ENCODE data around the gene GPR160. TPM values are rescaled to one million over a fixed set of nuclear protein-coding genes. Genes with fewer than 3 reads are reported as not detected.
"Not testable (repeated sequence)": the region's sequence is repeated elsewhere in the genome, so short reads cannot be mapped to it uniquely, and the experiment has no call there.

The GPR160 gene
- total and polyA plus RNA-seq, 2 donors: 5.1 to 7.7 TPM

DNA sequence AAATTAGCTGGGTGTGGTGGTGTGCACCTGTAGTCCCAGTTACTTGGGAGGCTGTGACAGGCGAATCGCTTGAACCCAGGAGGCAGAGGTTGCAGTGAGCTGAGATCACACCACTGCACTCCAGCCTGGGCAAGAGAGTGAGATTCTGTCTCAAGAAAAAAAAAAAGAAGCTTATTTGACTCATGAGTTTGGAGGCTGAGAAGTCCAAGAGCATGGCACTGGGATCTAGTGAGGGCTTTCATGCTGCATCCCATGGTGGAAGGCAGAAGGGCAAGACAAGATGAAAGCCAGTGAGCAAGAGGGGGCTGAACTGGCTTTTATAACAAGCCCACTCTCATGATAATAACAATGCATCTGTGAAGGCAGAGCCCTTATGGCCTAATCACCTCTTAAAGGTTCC, 37.7 kb upstream of the GPR160 start:
- Histone ChIP-seq H3K4me3 (ENCODE audit: low read length in 2 of 2) (no peak overlapping the region), H3K9me3 (ENCODE audit: control insufficient read depth in 2 of 2, insufficient read depth in 1 of 2, low read length in 1 of 2) (peaks cover 0 to 4% of the 10 kb centered on the region in 2 donors), H3K27me3 (ENCODE audit: control insufficient read depth in 2 of 2, insufficient read depth in 1 of 2, low read length in 1 of 2) (no peaks in the 10 kb centered on the region), H3K36me3 (ENCODE audit: control insufficient read depth in 2 of 2, insufficient read depth in 2 of 2, low read length in 1 of 2) (peaks cover 0 to 23% of the 10 kb centered on the region in 2 donors), H3K27ac (ENCODE audit: low read depth in 1 of 2, low read length in 1 of 2) (no peak overlapping the region), H3K4me1 (ENCODE audit: control insufficient read depth in 2 of 2, insufficient read depth in 2 of 2, low read length in 2 of 2) (peaks cover 0 to 3% of the 10 kb centered on the region in 2 donors)
- 97% methylated on average over 2 of the region's 2 CpGs for WGBS
- DNase-seq (ENCODE audit: low read depth in 6 of 9, low spot score in 9 of 9): no peak

GRCh38 chr3:170002231-170002630, 35.6 kb upstream of the GPR160 start:
- H3K36me3 ChIP-seq (ENCODE audit: control insufficient read depth in 2 of 2, insufficient read depth in 2 of 2, low read length in 1 of 2): peaks cover 0 to 8% of the 10 kb centered on the region in 2 donors
- H3K27ac ChIP-seq (ENCODE audit: low read depth in 1 of 2, low read length in 1 of 2): no peak overlapping the region
- H3K9me3 ChIP-seq (ENCODE audit: control insufficient read depth in 2 of 2, insufficient read depth in 1 of 2, low read length in 1 of 2): peaks cover 0 to 4% of the 10 kb centered on the region in 2 donors
- H3K4me3 ChIP-seq (ENCODE audit: low read length in 2 of 2): no peak overlapping the region
- DNase-seq (ENCODE audit: low read depth in 6 of 9, low spot score in 9 of 9): no peak
- H3K27me3 ChIP-seq (ENCODE audit: control insufficient read depth in 2 of 2, insufficient read depth in 1 of 2, low read length in 1 of 2): no peaks in the 10 kb centered on the region
- peaks cover 4 to 9% of the 10 kb centered on the region in 2 donors for H3K4me1 ChIP-seq (ENCODE audit: control insufficient read depth in 2 of 2, insufficient read depth in 2 of 2, low read length in 2 of 2)
- 93% methylated on average over 10 of the region's 10 CpGs for WGBS

GRCh38 chr3:170002879-170003278, 34.9 kb upstream of the GPR160 start:
- Histone ChIP-seq H3K4me3 (ENCODE audit: low read length in 2 of 2) (no peak overlapping the region), H3K27me3 (ENCODE audit: control insufficient read depth in 2 of 2, insufficient read depth in 1 of 2, low read length in 1 of 2) (no peaks in the 10 kb centered on the region), H3K27ac (ENCODE audit: low read depth in 1 of 2, low read length in 1 of 2) (peak overlapping the region in 1 of 2 donors; percentile 32), H3K36me3 (ENCODE audit: control insufficient read depth in 2 of 2, insufficient read depth in 2 of 2, low read length in 1 of 2) (peaks cover 0 to 8% of the 10 kb centered on the region in 2 donors), H3K4me1 (ENCODE audit: control insufficient read depth in 2 of 2, insufficient read depth in 2 of 2, low read length in 2 of 2) (peaks cover 5 to 14% of the 10 kb centered on the region in 2 donors), H3K9me3 (ENCODE audit: control insufficient read depth in 2 of 2, insufficient read depth in 1 of 2, low read length in 1 of 2) (peaks cover 0 to 4% of the 10 kb centered on the region in 2 donors)
- 10% methylated on average over 1 of the region's 1 CpG for WGBS
- DNase-seq (ENCODE audit: low read depth in 6 of 9, low spot score in 9 of 9): peak in 4 of 9 donors; percentile 19 to 51 (median 30)

DNA sequence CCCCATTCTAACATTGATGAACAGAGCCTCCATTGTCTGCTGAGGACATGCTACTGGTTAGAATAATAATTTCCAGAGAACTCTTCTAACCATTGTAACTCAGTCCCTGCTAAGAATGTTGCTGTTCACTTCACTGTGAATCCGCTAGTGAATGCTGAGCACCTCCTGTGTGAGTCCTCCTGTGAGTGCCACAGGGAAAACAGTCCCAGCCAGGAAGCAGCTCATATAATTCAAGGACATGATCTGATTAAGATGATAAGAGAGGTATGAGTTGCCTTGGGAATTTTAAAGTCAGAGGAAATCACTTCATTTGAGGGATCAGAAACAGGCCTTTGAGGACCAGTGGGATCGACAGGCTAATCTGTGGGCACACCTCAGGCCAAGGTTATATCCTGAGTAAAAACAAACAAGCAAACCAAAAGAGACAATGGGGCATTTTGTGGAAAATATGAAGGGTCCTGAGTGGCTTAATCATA, 33.9 kb upstream of the GPR160 start:
- Histone ChIP-seq H3K9me3 (ENCODE audit: control insufficient read depth in 2 of 2, insufficient read depth in 1 of 2, low read length in 1 of 2) (peaks cover 0 to 4% of the 10 kb centered on the region in 2 donors), H3K27me3 (ENCODE audit: control insufficient read depth in 2 of 2, insufficient read depth in 1 of 2, low read length in 1 of 2) (no peaks in the 10 kb centered on the region), H3K27ac (ENCODE audit: low read depth in 1 of 2, low read length in 1 of 2) (no peak overlapping the region), H3K4me3 (ENCODE audit: low read length in 2 of 2) (no peak overlapping the region), H3K4me1 (ENCODE audit: control insufficient read depth in 2 of 2, insufficient read depth in 2 of 2, low read length in 2 of 2) (peaks cover 5 to 14% of the 10 kb centered on the region in 2 donors), H3K36me3 (ENCODE audit: control insufficient read depth in 2 of 2, insufficient read depth in 2 of 2, low read length in 1 of 2) (peaks cover 0 to 7% of the 10 kb centered on the region in 2 donors)
- WGBS: 97% methylated on average over 2 of the region's 2 CpGs
- DNase-seq (ENCODE audit: low read depth in 6 of 9, low spot score in 9 of 9): no peak

DNA sequence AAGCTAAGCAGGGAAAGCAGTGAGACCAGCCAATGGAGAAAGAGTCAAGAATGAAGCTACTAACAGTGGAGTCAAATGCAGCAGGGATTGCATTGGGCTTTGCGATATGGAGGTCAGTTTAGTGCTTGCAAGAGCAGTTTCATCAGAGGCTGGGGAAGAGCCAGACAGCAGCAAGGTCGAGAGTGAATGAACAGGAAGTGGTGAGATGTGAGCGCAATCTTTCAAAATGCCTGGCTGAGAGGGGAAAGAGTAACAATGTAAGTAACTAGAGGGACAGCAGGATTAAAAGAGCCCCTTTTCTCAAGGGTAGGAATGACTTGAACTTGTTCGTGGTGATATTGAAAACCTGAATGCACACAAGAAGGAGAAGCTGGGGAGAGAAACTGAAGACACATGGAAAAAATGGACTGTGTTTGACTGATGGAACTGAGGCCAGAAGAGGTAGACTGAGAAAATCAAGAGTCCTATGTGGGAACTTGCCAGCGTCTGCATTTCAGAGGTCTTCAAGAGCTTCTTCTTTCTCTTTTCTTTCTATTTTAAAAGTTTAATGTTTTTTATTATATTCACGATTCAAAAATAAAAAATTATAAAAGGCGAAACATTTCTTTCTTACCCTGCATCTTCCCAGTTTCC, 30.6 kb upstream of the GPR160 start:
- Histone ChIP-seq H3K9me3 (ENCODE audit: control insufficient read depth in 2 of 2, insufficient read depth in 1 of 2, low read length in 1 of 2) (no peaks in the 10 kb centered on the region), H3K4me3 (ENCODE audit: low read length in 2 of 2) (no peak overlapping the region), H3K4me1 (ENCODE audit: control insufficient read depth in 2 of 2, insufficient read depth in 2 of 2, low read length in 2 of 2) (peaks cover 5 to 14% of the 10 kb centered on the region in 2 donors), H3K27ac (ENCODE audit: low read depth in 1 of 2, low read length in 1 of 2) (peak overlapping the region in 1 of 2 donors; percentile 46), H3K27me3 (ENCODE audit: control insufficient read depth in 2 of 2, insufficient read depth in 1 of 2, low read length in 1 of 2) (no peaks in the 10 kb centered on the region), H3K36me3 (ENCODE audit: control insufficient read depth in 2 of 2, insufficient read depth in 2 of 2, low read length in 1 of 2) (no peaks in the 10 kb centered on the region)
- WGBS: 56% methylated on average over 7 of the region's 7 CpGs
- peak; percentile 11 to 87 (median 58) for DNase-seq (ENCODE audit: low read depth in 6 of 9, low spot score in 9 of 9)

DNA sequence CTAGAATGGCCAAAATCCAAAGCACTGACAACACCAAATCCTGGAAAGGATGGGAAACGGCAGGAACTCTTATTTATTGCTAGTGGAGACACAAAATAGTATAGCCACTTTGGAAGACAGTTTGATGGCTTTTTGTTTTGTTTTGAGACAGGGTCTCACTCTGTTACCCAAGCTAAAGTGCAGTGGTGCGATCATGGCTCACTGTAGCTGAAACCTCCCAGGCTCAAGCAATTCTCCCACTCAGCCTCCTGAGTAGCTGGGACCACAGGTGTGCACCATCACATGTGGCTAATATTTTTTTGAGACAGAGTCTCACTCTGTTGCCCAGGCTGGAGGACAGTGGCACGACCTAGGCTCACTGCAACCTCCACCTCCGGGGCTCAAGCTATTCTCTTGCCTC, 27.3 kb upstream of the GPR160 start:
- H3K27me3 ChIP-seq (ENCODE audit: control insufficient read depth in 2 of 2, insufficient read depth in 1 of 2, low read length in 1 of 2): no peaks in the 10 kb centered on the region
- WGBS: 96% methylated on average over 4 of the region's 4 CpGs
- H3K36me3 ChIP-seq (ENCODE audit: control insufficient read depth in 2 of 2, insufficient read depth in 2 of 2, low read length in 1 of 2): no peaks in the 10 kb centered on the region
- no peaks in the 10 kb centered on the region for H3K9me3 ChIP-seq (ENCODE audit: control insufficient read depth in 2 of 2, insufficient read depth in 1 of 2, low read length in 1 of 2)
- no peak overlapping the region for H3K27ac ChIP-seq (ENCODE audit: low read depth in 1 of 2, low read length in 1 of 2)
- H3K4me3 ChIP-seq (ENCODE audit: low read length in 2 of 2): no peak overlapping the region
- peaks cover 5 to 11% of the 10 kb centered on the region in 2 donors for H3K4me1 ChIP-seq (ENCODE audit: control insufficient read depth in 2 of 2, insufficient read depth in 2 of 2, low read length in 2 of 2)
- DNase-seq (ENCODE audit: low read depth in 6 of 9, low spot score in 9 of 9): no peak

GRCh38 chr3:170012683-170013400, 25.0 kb upstream of the GPR160 start:
- no peaks in the 10 kb centered on the region for H3K9me3 ChIP-seq (ENCODE audit: control insufficient read depth in 2 of 2, insufficient read depth in 1 of 2, low read length in 1 of 2)
- no peaks in the 10 kb centered on the region for H3K4me1 ChIP-seq (ENCODE audit: control insufficient read depth in 2 of 2, insufficient read depth in 2 of 2, low read length in 2 of 2)
- no peaks in the 10 kb centered on the region for H3K36me3 ChIP-seq (ENCODE audit: control insufficient read depth in 2 of 2, insufficient read depth in 2 of 2, low read length in 1 of 2)
- 82% methylated on average over 7 of the region's 7 CpGs for WGBS
- no peak overlapping the region for H3K27ac ChIP-seq (ENCODE audit: low read depth in 1 of 2, low read length in 1 of 2)
- no peak for DNase-seq (ENCODE audit: low read depth in 6 of 9, low spot score in 9 of 9)
- H3K4me3 ChIP-seq (ENCODE audit: low read length in 2 of 2): no peak overlapping the region
- H3K27me3 ChIP-seq (ENCODE audit: control insufficient read depth in 2 of 2, insufficient read depth in 1 of 2, low read length in 1 of 2): no peaks in the 10 kb centered on the region

DNA sequence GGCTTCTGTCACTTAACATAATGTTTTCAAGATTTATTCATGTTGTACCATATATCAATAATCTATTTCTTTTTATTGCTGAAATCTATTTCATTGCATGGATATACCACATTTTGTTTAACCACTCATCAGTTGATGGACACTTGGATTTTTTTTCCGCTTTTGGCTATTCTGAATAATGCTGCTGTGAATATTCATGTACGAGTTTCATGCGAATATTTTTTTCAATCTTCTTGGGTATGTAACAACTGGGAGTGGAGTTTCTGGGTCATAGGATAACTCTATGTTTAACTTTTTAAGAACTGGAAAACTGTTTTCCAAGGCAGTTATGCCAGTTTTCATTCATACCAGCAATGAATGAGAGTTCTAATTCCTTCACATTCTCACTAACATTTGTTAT, 21.7 kb upstream of the GPR160 start:
- no peak overlapping the region for H3K27ac ChIP-seq (ENCODE audit: low read depth in 1 of 2, low read length in 1 of 2)
- no peaks in the 10 kb centered on the region for H3K36me3 ChIP-seq (ENCODE audit: control insufficient read depth in 2 of 2, insufficient read depth in 2 of 2, low read length in 1 of 2)
- WGBS: 98% methylated on average over 3 of the region's 3 CpGs
- DNase-seq (ENCODE audit: low read depth in 6 of 9, low spot score in 9 of 9): no peak
- no peaks in the 10 kb centered on the region for H3K9me3 ChIP-seq (ENCODE audit: control insufficient read depth in 2 of 2, insufficient read depth in 1 of 2, low read length in 1 of 2)
- H3K4me3 ChIP-seq (ENCODE audit: low read length in 2 of 2): no peak overlapping the region
- no peaks in the 10 kb centered on the region for H3K4me1 ChIP-seq (ENCODE audit: control insufficient read depth in 2 of 2, insufficient read depth in 2 of 2, low read length in 2 of 2)
- no peaks in the 10 kb centered on the region for H3K27me3 ChIP-seq (ENCODE audit: control insufficient read depth in 2 of 2, insufficient read depth in 1 of 2, low read length in 1 of 2)

- H3K4me1 ChIP-seq (ENCODE audit: control insufficient read depth in 2 of 2, insufficient read depth in 2 of 2, low read length in 2 of 2); H3K9me3 ChIP-seq (ENCODE audit: control insufficient read depth in 2 of 2, insufficient read depth in 1 of 2, low read length in 1 of 2); H3K4me3 ChIP-seq (ENCODE audit: low read length in 2 of 2); H3K36me3 ChIP-seq (ENCODE audit: control insufficient read depth in 2 of 2, insufficient read depth in 2 of 2, low read length in 1 of 2); H3K27ac ChIP-seq (ENCODE audit: low read depth in 1 of 2, low read length in 1 of 2); DNase-seq (ENCODE audit: low read depth in 6 of 9, low spot score in 9 of 9); H3K27me3 ChIP-seq (ENCODE audit: control insufficient read depth in 2 of 2, insufficient read depth in 1 of 2, low read length in 1 of 2): not testable (repeated sequence)
- WGBS: 96% methylated on average over 4 of the region's 4 CpGs
These were observed 18.5 kb upstream of the GPR160 start for GRCh38 chr3:170019306-170019705.

Data from thymus (tissue), 11 donors.